Iris pigment epithelial cell (primary cell): ENCODE results near the gene TMEM116.
"Not testable (repeated sequence)": the region's sequence is repeated elsewhere in the genome, so short reads cannot be mapped to it uniquely, and the experiment has no call there.

ENCODE experiments used
- DNase-seq: peaks from one replicate; pipeline ENCODE4 v3.0.0-alpha.2; 2011; ENCODE audit warnings: low read depth

The TMEM116 gene

DNA sequence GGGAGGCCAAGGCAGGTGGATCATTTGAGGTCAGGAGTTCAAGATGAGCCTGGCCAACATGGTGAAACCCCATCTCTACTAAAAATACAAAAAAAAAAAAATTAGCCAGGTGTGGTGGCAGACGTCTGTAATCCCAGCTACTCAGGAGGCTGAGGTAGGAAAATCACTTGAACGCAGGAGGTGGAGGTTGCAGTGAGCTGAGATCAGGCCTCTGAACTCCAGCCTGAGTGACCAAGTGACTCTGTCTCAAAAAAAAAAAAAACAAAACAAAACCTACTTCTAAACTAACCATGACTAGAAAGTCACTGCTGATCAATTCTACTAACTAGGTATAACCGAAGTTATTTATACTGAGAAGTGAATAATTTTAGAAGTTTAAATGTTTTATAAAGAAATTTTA, 3.4 kb downstream of the TMEM116 start:
- not testable (repeated sequence) for DNase-seq

DNA sequence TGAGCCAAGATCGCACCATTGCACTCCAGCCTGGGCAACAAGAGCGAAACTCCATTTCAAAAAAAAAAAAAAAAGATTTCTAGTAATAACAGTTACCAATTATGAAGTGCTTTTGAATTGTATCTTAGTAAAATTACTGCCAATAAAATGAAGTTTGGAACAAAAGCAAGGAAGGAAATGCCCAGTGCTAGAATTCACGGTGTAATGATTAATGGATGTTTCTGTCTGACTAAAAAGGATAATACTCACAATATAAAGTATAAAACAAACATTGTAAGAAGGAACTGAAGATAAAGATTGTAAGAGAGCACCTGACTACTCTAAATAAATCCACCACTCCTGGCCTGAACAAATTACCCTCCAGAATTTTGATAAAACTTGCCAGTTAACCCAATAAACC, 4.0 kb downstream of the TMEM116 start:
- no peak for DNase-seq

DNA sequence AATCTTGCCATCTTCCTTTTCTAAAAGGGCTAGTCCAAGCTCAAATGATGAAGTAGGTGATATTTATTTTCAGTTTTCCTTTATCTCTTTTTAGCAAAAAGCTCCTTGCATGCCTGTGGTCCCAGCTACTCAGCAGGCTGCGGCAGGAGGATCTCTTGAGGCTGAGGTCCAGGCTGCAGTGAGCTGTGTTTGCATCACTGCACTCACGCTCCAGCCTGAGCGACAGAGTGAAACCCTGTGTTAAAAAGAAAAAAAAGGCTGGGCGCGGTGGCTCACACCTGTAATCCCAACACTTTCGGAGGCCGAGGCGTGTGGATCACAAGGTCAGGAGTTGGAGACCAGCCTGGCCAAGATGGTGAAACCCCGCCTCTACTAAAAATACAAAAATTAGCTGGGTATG, 5.0 kb downstream of the TMEM116 start:
- no peak for DNase-seq

DNA sequence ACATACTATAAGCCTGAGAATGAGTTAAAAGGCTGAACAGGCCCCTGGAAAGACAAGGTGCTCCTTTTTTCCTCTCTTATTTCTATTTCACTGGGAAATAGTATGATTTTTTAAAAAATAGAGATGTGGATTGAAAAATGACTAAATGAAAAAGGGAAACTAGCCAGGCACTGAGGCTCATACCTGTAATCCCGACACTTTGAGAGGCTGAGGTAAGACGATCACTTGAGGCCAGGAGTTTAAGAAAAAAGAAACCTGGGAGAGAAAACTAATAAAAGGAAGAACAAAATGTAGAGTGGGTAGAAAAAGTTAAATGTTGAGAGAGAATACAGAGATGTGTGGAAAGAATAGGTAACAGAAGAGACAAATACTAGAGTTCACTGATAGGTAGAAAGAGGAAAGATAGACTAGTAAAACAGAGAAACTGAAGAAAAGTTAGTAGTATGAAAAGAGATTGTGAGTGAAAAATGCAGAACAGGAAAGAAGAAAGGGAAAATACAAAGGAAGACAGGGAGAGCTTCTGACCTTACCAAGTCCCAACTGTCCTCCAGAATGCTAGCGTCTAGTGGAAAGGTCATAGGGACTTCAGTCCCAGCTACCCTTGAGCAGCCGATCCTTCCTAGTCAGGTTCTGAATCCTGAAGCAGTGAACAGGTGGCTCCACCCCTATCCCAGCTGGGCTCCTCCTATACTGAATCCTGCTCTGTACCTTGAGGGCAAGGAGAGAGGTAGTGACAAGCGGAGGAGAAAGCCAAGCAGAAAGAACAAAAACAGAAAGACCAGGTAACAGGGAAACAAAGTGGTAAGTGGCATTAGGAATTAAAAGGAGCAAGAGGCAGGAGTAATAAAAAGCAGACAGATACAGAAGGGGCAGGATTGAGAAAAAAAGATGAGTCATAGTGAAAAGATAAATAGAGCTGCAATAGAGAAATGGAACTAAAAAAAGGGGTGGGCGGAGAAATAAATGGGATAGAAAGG, 7.3 kb downstream of the TMEM116 start:
- DNase-seq: peak; percentile 34

DNA sequence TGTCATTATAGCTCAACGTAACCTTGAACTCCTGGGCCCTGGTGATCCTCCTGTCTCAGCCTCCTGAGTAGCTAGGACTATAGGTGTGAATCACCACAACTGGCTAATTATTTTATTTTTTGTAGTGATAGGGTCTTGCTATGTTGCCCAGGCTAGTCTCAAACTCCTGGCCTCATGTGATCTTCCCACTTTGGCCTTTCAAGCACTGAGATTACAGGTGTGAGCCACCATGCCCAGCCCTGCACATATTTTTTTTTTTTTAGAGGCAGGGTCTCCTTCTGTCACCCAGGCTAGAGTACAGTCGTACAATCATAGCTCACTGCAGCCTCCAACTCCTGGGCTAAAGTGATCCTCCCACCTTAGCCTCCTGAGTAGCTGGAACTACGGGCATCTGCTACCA, 8.9 kb downstream of the TMEM116 start:
- DNase-seq: no peak

DNA sequence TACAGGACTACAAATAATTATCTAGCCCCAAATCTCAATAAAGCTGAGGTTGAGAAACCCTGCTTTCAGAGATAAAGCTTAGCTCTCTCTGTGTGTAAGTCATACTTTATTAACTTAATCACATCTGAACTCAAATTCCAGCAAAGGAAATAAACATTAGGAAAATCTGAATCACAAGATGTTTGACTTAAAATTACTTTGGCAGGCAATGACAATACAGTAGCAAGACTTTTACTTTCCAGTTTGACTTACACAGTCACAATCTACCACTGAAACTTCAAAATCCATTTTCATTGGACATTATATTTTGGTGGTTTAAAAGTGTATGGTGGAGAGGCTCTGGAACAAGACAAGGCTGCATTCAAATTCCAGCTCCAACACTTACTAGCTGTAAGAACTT, 11.4 kb downstream of the TMEM116 start:
- peak; percentile 67 for DNase-seq

DNA sequence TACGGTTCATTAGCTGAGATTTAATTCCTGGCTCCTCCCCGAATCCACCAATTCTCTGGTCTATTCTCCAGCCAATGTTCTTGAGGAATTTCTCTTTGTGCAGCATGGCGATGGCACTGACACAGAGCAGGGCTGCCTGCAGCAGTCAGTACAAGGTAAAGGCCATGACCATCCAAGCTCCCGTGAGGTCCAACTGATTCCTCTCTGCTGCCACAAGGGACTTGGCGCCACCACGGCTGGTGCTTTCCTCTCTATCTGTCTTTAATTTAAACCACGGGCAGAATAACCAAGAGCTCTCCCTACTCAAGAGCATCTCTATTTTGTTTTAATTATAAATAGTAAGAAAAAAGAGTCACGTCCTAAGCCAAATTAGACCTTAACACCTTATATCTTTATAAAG, 12.1 kb downstream of the TMEM116 start:
- DNase-seq: no peak

DNA sequence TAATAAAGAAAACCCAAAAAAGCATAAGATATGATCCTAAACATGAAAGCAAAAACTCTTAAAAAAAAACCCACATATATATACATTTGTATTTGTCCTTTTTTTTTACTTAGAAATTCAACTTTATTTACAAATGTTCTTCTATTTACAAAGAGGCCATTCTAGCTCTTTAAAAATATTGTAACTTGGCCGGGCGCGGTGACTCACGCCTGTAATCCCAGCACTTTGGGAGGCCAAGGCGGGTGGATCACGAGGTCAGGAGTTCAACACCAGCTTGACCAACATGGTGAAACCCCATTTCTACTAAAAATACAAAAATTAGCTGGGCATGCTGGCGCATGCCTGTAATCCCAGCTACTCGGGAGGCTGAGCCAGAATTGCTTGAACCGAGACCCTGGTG, 13.8 kb downstream of the TMEM116 start:
- not testable (repeated sequence) for DNase-seq

DNA sequence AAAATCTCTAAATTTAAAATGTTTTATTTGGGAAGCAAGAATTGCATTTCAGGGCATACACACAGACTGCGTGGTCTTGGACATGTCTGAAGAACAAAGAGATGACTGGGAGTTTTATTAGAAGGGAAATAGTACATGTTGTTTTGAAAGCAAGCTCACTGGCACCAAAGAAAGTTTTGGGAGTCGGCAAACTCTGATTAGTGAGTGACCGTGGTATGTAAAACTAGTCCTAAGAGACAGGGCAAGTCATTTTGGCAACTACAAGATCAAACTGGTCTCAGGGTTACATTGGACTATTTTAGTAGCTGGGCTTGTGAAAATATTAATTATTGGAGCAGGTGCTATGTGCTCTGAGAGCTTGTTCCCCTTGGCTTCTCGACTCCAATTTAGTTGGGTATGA, 14.9 kb downstream of the TMEM116 start:
- no peak for DNase-seq

DNA sequence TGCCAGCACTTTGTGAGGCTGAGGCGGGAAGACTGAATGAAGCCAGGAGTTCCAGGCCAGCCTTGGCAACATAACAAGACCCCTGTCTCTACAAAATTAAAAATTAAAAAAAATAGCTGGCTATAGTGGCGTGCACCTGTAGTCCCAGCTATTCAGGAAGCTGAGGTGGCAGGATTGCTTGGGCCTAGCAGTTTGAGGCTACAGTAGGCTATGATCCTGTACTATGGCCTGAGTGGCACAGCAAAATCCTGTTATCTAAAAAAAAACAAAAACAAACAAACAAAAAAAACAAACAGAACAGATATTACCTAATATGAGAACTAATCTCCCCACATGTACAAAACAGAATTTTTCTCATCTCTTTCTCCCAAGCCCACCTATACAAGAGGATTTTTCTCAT, 15.7 kb downstream of the TMEM116 start:
- DNase-seq: no peak

DNA sequence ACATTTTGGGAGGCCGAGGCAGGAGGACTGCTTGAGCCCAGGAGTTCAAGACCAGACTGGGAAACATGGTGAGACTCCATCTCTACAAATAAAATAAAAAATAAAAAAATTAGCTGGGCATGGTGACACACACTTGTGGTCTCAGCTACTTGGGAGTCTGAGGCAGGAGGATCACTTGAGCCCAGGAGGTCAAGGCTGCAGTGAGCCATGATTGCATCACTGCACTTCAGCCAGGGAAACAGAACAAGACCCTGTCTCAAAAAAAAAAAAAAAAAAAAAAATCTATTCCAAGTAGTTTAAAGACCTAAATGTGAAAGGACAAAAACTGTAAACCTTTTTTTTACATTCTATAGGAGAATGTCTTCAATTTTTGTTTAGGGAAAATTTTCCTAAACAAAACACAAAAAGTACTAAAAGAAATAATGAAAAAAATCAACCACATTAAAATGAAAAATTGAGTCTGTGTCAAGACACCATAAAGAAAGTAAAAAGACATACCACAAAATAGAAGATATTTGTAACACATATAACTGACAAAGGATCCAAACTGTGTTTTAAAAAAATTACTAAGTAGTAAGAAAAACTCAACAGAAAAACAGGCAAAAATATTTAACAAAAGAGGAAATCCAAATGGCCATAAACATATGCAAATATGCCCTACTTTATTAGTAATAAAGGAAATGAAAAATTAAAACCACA, 17.0 kb downstream of the TMEM116 start:
- no peak for DNase-seq

DNA sequence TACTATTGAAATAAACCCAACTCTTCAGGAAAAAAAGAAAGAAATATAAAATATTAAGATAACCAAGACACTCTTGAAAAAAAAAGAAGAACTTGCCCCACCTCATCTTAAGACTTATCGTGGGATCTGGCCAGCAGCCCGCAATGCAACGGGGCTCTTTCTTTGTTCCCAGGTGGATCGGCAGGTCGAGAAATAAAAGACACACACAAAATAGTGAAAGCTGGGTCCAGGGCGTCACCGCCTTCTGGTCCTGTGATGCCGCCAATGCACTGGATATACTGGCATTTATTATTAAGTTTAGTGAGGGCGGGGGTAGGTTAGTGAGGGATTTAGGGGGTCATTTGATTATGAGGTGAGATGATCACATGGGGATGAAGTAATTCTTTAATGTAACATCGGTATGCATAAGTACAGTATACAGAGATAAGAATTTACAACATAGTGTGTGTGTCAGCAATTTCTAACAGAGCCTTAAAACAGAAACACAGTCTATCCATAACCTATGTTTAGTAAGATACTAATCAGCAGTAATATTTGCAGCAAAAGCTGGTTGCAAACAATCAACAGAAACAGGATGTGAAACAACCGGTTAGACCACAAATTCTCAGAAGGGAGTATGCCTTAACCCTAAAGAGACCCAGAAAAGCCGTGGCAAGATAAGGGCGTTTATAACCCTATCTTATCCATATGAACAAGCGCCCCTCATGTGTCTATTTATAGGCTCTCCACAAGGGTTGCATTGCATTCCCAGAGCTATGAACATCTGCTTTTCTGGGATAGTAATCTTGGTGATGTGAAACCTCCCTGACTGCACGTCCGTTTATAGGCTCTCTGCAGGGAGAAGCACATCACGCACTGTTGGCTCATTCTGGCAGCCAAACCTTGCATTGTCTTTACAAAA, 18.5 kb downstream of the TMEM116 start:
- DNase-seq: not testable (repeated sequence)

DNA sequence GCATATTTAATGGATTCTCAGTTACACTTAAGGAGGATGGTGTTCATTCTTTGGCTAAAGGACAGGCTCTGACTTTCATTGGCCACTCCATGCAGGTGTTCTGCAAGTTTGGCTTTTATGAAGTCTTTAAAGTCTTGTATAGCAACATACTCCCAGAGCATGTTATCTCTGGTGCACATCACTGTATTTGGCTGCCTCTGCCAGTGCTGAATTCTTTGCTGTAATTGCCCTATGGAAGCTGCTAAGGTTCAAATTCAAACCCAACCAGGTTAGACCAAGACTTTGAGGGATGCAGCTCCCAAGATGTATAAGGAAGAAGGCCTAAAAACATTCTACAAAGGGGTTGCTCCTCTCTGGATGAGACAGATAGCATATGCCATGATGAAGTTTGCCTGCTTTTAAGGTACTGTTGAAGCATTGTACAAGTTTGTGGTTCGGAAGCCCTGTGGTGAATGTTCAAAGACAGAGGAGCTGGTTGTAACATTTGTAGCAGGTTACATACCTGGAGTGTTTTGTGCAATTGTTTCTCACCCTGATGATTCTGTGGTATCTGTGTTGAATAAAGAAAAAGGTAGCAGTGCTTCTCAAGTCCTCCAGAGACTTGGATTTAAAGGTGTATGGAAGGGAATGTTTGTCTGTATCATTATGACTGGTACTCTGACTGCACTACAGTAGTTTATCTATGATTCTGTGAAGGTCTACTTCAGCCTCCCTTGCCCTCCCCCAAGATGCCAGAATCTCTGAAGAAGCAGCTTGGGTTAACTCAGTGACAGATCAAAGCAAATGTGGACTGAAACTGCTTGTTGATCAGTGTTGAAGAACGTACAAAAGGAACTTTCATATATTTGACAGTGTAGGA, 19.4 kb downstream of the TMEM116 start:
- DNase-seq: no peak

DNA sequence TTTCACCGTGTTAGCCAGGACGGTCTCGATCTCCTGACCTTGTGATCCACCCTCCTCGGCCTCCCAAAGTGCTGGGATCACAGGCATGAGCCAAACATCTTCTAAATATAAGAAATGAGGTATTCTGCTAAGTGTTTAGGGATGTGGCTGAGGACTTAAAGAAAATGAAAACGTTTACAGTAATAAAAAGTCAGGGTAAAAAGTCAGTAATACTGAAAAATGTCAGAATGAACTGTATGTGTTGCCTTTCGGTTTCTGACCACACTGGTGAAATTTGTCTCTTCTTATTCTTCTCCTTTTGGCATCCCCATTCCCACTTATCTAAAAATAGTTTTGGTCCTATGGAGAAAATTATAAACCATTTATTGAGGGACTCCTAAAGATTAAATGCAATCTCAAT, 20.5 kb downstream of the TMEM116 start:
- DNase-seq: no peak

DNA sequence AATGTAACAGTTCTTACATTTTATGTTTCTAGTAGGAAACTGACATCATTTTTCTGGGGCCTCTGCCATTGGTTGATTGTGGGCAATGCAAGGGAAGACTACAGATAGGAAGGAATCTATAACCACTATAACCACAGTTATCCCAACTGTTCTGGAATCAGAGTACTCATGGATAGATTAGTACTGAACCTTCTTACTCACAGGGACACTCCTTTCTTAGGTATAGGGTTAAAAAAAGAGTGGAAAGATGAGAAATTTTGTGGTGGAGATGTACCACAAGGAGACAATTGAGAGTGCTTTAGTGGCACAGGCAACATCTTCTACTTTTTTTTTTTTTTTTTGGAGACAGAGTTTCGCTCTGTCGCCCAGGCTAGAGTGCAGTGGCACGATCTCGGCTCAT, 21.0 kb downstream of the TMEM116 start:
- DNase-seq: peak; percentile 58

DNA sequence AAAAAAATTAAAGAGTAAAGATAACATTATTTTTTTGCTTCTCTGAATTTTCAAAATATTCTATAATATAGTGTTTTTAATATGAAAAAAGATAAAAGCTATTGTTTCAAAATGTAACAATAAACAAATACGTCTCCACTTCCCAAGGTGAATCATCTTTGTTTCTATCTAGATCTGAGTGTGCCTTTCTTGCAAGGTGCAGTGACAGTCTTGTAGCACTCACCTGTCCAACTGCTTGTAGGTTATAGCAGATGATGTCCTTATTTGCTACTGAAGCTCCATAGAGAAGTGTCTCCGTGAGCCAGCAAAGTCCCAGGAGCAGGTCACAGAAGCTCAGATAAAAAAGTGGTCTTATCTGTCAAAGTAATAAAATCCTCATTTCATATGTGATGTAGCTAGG, 21.4 kb downstream of the TMEM116 start:
- no peak for DNase-seq

DNA sequence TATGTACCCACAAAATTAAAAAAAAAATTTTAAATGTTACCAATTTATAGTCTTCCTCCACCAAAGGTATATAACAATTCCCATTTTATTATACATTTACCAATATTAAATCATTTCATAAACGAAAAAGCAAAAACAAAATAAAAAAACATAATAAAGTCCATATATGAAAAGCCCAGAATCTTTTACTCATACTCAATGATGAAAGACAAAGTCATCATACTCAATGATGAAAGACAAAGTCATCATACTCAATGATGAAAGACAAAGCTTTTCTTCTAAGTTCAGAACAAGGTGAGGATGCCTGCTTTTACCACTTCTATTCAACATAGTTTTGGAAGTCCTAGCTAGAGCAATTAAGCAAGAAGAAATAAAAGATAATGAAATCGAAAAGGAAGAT, 28.1 kb downstream of the TMEM116 start:
- DNase-seq: no peak

DNA sequence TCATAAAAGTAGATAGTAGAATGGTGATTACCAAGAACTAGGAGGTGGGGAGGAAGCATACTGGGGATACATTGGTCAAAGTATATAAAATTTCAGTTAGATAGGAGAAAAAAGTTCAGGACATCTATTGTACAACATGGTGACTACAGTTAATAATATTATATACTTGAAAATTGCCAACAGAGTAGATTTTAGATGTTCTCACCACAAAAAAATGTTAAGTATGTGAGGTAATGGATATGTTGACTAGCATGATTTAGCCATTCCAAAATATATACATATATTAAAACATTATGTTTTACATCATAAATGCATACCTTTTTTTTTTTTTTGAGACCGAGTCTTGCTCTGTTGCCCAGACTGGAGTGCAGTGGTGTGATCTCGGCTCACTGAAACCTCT, 31.0 kb downstream of the TMEM116 start:
- peak; percentile 39 for DNase-seq

DNA sequence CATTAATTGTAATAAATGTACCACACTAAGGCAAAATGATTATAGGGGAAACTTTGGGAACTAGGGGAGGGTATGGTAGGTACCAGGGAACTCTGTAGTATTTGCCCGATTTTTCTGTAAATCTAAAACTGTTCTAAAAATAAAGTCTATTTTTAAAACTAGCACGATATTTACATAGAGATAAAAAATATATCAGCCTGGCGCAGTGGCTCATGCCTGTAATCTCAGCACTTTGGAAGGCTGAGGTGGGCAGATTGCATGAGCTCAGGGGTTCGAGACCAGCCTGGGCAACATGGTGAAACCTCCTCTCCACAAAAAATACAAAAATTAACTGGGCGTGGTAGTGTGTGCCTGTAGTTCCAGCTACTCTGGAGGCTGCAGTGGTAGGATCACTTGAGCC, 32.4 kb downstream of the TMEM116 start:
- DNase-seq: no peak

DNA sequence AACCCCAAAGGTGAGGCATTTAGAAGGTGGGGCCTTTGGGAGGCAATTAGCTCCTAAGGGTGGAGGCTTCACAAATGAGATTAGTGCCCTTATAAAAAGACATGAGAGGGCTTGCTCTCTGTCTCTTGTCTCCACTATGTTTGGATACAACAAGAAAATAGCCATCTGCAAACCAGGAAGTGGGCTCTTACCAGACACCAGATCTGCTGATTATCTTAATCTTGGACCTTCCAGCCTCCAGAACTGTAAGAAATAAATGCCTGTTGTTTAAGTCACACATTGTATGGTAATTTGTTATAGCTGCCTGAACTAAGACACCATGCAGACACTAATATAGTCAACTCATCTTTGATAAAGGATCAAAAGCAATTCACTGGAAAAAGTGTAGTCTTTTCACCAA, 34.4 kb downstream of the TMEM116 start:
- DNase-seq: no peak

DNA sequence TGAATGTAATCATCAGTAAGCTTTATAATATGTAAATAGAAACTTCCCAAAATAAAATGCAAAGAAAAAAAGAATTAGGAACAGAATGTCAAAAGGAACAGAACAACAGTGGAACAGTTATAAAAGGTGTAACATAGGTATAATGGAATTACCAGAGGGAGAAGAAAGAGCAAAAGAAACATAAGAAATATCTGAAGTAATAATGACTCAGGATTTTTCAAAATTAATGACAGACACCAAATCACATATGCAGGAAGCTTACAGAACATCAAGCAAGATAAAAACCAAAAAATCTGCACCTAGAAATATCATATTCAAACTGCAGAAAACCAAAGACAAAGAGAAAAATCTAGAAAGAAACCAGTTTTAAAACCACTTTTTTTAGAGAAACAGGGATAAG, 36.1 kb downstream of the TMEM116 start:
- DNase-seq: no peak
